ENCODE results near the gene TNK1.

DNA sequence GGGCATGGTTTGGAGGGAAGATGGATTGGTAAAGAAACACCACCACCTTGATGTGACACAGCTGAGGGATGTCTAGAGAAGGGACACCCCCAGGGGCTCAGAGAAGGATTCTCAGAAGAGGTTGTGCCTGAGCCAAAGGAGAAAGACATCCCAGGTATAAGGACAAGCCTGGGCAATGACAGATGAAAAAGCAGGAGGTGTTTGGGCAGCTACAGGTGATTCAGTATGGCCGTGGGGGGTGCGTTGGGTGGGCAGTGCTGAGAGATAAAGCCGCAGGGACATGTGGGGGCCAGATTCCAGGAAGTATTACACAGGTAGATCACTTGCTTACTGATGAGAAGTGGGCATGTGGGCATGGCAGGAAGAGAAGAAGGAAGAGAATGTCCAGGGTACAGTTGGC is 19.0 kb upstream of the TNK1 start:
- TF ChIP-seq, protein P1, sequence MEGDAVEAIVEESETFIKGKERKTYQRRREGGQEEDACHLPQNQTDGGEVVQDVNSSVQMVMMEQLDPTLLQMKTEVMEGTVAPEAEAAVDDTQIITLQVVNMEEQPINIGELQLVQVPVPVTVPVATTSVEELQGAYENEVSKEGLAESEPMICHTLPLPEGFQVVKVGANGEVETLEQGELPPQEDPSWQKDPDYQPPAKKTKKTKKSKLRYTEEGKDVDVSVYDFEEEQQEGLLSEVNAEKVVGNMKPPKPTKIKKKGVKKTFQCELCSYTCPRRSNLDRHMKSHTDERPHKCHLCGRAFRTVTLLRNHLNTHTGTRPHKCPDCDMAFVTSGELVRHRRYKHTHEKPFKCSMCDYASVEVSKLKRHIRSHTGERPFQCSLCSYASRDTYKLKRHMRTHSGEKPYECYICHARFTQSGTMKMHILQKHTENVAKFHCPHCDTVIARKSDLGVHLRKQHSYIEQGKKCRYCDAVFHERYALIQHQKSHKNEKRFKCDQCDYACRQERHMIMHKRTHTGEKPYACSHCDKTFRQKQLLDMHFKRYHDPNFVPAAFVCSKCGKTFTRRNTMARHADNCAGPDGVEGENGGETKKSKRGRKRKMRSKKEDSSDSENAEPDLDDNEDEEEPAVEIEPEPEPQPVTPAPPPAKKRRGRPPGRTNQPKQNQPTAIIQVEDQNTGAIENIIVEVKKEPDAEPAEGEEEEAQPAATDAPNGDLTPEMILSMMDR (IDR thresholded peaks at IDR 0.05; ENCODE audit: low read depth, low read length), result no peak
- TF ChIP-seq POLR2A (IDR thresholded peaks at IDR 0.05; ENCODE audit: extremely low read depth, insufficient read length) (no peak), MYC (IDR thresholded peaks at IDR 0.05; ENCODE audit: low read depth, low read length) (no peak)
- TF ChIP-seq, protein P2, sequence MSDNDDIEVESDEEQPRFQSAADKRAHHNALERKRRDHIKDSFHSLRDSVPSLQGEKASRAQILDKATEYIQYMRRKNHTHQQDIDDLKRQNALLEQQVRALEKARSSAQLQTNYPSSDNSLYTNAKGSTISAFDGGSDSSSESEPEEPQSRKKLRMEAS (IDR thresholded peaks at IDR 0.05; ENCODE audit: low read depth, low read length), result no peak

Data from NB4 (cell line).